SK-N-SH treated with all-trans-retinoic acid at 6 μM for 48 hours (cell line): Measurements from ENCODE around the gene FAR2.

Experiments used
- ATAC-seq: fragments of 200-7000 bp; cut with Tn5 transposase; 3 replicates; pipeline ENCODE4 v1.9.1; 2020; ENCODE audit warnings: mild to moderate bottlenecking, moderate library complexity
- ARNTL ChIP-seq: fragments of 450-650 bp; formaldehyde crosslinking; IDR thresholded peaks from 2 replicates; pipeline ENCODE4 v1.5.0; 2020; ENCODE audit warnings: low read depth, mild to moderate bottlenecking, moderate library complexity, borderline replicate concordance
- BACH2 ChIP-seq: fragments of 250-450 bp; sonication (Bioruptor Pico); IDR thresholded peaks from 2 replicates; pipeline ENCODE4 v1.9.0; 2021; ENCODE audit warnings: mild to moderate bottlenecking, borderline replicate concordance
- CSDC2 ChIP-seq: fragments of 250-450 bp; sonication (Bioruptor Pico); IDR thresholded peaks from 2 replicates; pipeline ENCODE4 v1.5.0; 2020; ENCODE audit warnings: mild to moderate bottlenecking, moderate library complexity
- ESRRG ChIP-seq: fragments of 250-450 bp; sonication (Bioruptor Pico); IDR thresholded peaks from 2 replicates; pipeline ENCODE4 v1.6.1; 2021; ENCODE audit warnings: mild to moderate bottlenecking
- GLIS3 ChIP-seq: fragments of 250-450 bp; sonication (Bioruptor Pico); IDR thresholded peaks from 2 replicates; pipeline ENCODE4 v1.5.0; 2020; ENCODE audit warnings: mild to moderate bottlenecking, moderate library complexity
- ISL1 ChIP-seq: fragments of 250-450 bp; sonication (Bioruptor Pico); IDR thresholded peaks from 2 replicates; pipeline ENCODE4 v2.1.2; 2022; ENCODE audit warnings: mild to moderate bottlenecking, moderate library complexity
- OSR1 ChIP-seq: fragments of 250-450 bp; sonication (Bioruptor Pico); IDR thresholded peaks from 2 replicates; pipeline ENCODE4 v1.8.0; 2022; ENCODE audit warnings: moderate library complexity, mild to moderate bottlenecking, inconsistent platforms
- PATZ1 ChIP-seq: fragments of 250-450 bp; sonication (Bioruptor Pico); IDR thresholded peaks from 2 replicates; pipeline ENCODE4 v1.8.0; 2020; ENCODE audit warnings: mild to moderate bottlenecking, moderate library complexity, borderline replicate concordance
- PPARA ChIP-seq: fragments of 250-450 bp; sonication (Bioruptor Pico); IDR thresholded peaks from 2 replicates; pipeline ENCODE4 v1.5.0; 2020; ENCODE audit warnings: mild to moderate bottlenecking, borderline replicate concordance
- RARB ChIP-seq: fragments of 250-450 bp; sonication (Bioruptor Pico); IDR thresholded peaks from 2 replicates; pipeline ENCODE4 v1.8.0; 2021; ENCODE audit warnings: mild to moderate bottlenecking, moderate library complexity
- SNAI2 ChIP-seq: fragments of 250-450 bp; sonication (Bioruptor Pico); IDR thresholded peaks from 2 replicates; pipeline ENCODE4 v1.5.0; 2020; ENCODE audit warnings: mild to moderate bottlenecking, moderate library complexity
- TCF4 ChIP-seq: fragments of 250-450 bp; sonication (Bioruptor Pico); IDR thresholded peaks from 2 replicates; pipeline ENCODE4 v1.8.0; 2021; ENCODE audit warnings: mild to moderate bottlenecking, moderate library complexity, borderline replicate concordance
- TOX ChIP-seq: fragments of 250-450 bp; sonication (Bioruptor Pico); IDR thresholded peaks from 2 replicates; pipeline ENCODE4 v1.8.0; 2021; ENCODE audit warnings: mild to moderate bottlenecking, moderate library complexity, borderline replicate concordance
- TSHZ2 ChIP-seq: fragments of 250-450 bp; sonication (Bioruptor Pico); IDR thresholded peaks from 2 replicates; pipeline ENCODE4 v1.5.0; 2020; ENCODE audit warnings: mild to moderate bottlenecking, moderate library complexity
- ZFP3 ChIP-seq: fragments of 250-450 bp; sonication (Bioruptor Pico); IDR thresholded peaks from 2 replicates; pipeline ENCODE4 v1.5.0; 2020; ENCODE audit warnings: mild to moderate bottlenecking, moderate library complexity
- ZFP30 ChIP-seq: fragments of 450-650 bp; formaldehyde crosslinking; IDR thresholded peaks from 2 replicates; pipeline ENCODE4 v1.5.0; 2022; ENCODE audit warnings: mild to moderate bottlenecking, moderate library complexity
- ZNF565 ChIP-seq: fragments of 450-650 bp; formaldehyde crosslinking; conservative IDR thresholded peaks from 2 replicates; pipeline ENCODE4 v1.5.0; 2020; ENCODE audit warnings: low read depth, mild to moderate bottlenecking, moderate library complexity
- ZNF70 ChIP-seq: fragments of 450-650 bp; formaldehyde crosslinking; IDR thresholded peaks from 2 replicates; pipeline ENCODE4 v1.5.0; 2020; ENCODE audit warnings: mild to moderate bottlenecking, moderate library complexity
- ZNF8 ChIP-seq: fragments of 450-650 bp; formaldehyde crosslinking; IDR thresholded peaks from 2 replicates; pipeline ENCODE4 v1.5.0; 2020; ENCODE audit warnings: mild to moderate bottlenecking, moderate library complexity
- TF ChIP-seq, protein P1 (sequence below): fragments of 250-450 bp; sonication (Bioruptor Pico); IDR thresholded peaks from 2 replicates; pipeline ENCODE4 v1.5.1; 2021; ENCODE audit warnings: mild to moderate bottlenecking, moderate library complexity
- TF ChIP-seq, protein P2 (sequence below): fragments of 250-450 bp; sonication (Bioruptor Pico); IDR thresholded peaks from 2 replicates; pipeline ENCODE4 v1.8.0; 2021; ENCODE audit warnings: low read depth, mild to moderate bottlenecking, moderate library complexity, borderline replicate concordance
- TF ChIP-seq, protein P3 (sequence below): fragments of 250-450 bp; sonication (Bioruptor Pico); IDR thresholded peaks from 2 replicates; pipeline ENCODE4 v1.5.1; 2020; ENCODE audit warnings: low read depth, mild to moderate bottlenecking, moderate library complexity

The FAR2 gene

DNA sequence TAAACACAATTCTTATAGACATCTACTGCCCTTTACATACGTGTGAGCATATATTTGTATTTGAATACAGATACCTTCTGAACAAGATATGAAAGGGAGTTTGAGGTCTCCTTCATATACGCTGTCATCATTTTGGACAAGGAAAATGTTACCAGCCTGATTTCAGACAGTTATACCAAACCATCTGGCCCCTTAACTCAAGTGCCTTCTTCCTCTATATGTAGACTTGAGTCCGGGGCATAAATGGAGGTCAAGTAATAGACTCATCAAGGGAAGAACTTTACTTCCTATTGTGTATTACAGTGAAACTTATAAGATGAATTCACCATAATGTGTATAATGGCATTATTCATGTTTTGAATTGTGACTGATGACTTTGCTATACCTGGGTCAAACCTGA is 52.2 kb downstream of the FAR2 start:
- TF ChIP-seq ZNF565 (CRISPR knock-in tag) (no peak), ISL1 (CRISPR knock-in tag) (no peak), ZNF8 (CRISPR knock-in tag) (no peak), ZFP30 (CRISPR knock-in tag) (no peak), GLIS3 (no peak), ESRRG (CRISPR knock-in tag) (no peak), ARNTL (CRISPR knock-in tag) (no peak), OSR1 (no peak), ZNF70 (CRISPR knock-in tag) (no peak), CSDC2 (CRISPR knock-in tag) (no peak), SNAI2 (CRISPR knock-in tag) (no peak), ZFP3 (CRISPR knock-in tag) (no peak), PATZ1 (CRISPR knock-in tag) (no peak), BACH2 (CRISPR knock-in tag) (no peak), TOX (CRISPR knock-in tag) (no peak)
- TF ChIP-seq, protein P1, sequence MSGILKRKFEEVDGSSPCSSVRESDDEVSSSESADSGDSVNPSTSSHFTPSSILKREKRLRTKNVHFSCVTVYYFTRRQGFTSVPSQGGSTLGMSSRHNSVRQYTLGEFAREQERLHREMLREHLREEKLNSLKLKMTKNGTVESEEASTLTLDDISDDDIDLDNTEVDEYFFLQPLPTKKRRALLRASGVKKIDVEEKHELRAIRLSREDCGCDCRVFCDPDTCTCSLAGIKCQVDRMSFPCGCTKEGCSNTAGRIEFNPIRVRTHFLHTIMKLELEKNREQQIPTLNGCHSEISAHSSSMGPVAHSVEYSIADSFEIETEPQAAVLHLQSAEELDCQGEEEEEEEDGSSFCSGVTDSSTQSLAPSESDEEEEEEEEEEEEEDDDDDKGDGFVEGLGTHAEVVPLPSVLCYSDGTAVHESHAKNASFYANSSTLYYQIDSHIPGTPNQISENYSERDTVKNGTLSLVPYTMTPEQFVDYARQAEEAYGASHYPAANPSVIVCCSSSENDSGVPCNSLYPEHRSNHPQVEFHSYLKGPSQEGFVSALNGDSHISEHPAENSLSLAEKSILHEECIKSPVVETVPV: no peak
- TF ChIP-seq, protein P2, sequence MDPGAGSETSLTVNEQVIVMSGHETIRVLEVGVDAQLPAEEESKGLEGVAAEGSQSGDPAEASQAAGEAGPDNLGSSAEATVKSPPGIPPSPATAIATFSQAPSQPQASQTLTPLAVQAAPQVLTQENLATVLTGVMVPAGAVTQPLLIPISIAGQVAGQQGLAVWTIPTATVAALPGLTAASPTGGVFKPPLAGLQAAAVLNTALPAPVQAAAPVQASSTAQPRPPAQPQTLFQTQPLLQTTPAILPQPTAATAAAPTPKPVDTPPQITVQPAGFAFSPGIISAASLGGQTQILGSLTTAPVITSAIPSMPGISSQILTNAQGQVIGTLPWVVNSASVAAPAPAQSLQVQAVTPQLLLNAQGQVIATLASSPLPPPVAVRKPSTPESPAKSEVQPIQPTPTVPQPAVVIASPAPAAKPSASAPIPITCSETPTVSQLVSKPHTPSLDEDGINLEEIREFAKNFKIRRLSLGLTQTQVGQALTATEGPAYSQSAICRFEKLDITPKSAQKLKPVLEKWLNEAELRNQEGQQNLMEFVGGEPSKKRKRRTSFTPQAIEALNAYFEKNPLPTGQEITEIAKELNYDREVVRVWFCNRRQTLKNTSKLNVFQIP (CRISPR knock-in tag): no peak
- TF ChIP-seq, all 23 proteins: peak for 0
- ATAC-seq: no peak

GRCh38 chr12:29201746-29202145 is 52.7 kb downstream of the FAR2 start:
- TF ChIP-seq TCF4 (CRISPR knock-in tag) (no peak), ZNF565 (CRISPR knock-in tag) (no peak), ZNF8 (CRISPR knock-in tag) (no peak), RARB (no peak), OSR1 (no peak), PPARA (CRISPR knock-in tag) (no peak), ZNF70 (CRISPR knock-in tag) (no peak), ISL1 (CRISPR knock-in tag) (no peak), CSDC2 (CRISPR knock-in tag) (no peak), TSHZ2 (CRISPR knock-in tag) (no peak)
- TF ChIP-seq, protein P2 (CRISPR knock-in tag): no peak
- no peak for ATAC-seq

- ATAC-seq: no peak
- TF ChIP-seq, protein P3, sequence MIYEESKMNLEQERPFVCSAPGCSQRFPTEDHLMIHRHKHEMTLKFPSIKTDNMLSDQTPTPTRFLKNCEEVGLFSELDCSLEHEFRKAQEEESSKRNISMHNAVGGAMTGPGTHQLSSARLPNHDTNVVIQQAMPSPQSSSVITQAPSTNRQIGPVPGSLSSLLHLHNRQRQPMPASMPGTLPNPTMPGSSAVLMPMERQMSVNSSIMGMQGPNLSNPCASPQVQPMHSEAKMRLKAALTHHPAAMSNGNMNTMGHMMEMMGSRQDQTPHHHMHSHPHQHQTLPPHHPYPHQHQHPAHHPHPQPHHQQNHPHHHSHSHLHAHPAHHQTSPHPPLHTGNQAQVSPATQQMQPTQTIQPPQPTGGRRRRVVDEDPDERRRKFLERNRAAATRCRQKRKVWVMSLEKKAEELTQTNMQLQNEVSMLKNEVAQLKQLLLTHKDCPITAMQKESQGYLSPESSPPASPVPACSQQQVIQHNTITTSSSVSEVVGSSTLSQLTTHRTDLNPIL: no peak
- no peak for TF ChIP-seq TSHZ2 (CRISPR knock-in tag)
- TF ChIP-seq PATZ1 (CRISPR knock-in tag): no peak
- TF ChIP-seq GLIS3: no peak
- TF ChIP-seq ZFP30 (CRISPR knock-in tag): no peak
- no peak for TF ChIP-seq CSDC2 (CRISPR knock-in tag)
- no peak for TF ChIP-seq RARB
- no peak for TF ChIP-seq TCF4 (CRISPR knock-in tag)
- TF ChIP-seq ZFP3 (CRISPR knock-in tag): no peak
- TF ChIP-seq ZNF70 (CRISPR knock-in tag): no peak
Measured at GRCh38 chr12:29204521-29204920, 55.4 kb downstream of the FAR2 start.
